Measurements from ENCODE around the gene PTPRD.

PTPRD gene

DNA sequence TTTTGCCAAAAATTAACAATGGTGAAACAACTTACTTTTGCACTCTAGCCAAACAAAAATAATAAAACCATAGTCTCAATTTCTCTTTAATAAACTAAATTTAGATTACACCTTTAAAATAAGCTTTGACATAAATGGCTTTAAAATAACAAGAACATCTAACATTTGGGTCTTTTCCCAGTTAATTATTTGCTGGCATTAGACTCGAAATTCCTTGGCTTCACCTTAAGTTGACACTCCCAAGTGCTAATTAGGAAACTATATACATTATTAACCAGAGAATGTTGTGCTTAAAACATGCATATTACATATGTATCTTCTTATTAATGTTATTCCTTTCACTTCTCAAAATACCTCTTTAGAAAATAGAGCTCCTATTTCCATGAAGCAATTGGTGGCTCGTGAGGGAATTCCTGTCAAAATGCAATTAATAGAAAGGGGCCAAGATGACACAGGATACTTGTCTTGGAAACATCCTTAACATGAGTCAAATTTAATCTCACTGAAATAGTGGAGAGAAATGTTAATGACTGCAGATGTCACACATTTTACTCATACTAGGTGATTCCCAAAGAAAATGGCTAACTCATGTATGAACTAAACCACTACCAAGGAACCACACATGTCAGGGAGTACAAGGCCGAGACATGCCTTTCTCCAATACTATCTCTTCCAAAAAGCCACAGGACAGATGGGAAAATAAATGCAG is 1880.3 kb downstream of the PTPRD start:
- no peaks in the 10 kb centered on the region for H3K27me3 ChIP-seq (ENCODE audit: control insufficient read depth in 1 of 2, insufficient read depth in 2 of 2, low read length in 2 of 2)
- H3K4me1 ChIP-seq (ENCODE audit: control insufficient read depth in 1 of 2, insufficient read depth in 2 of 2, low read length in 2 of 2): no peaks in the 10 kb centered on the region
- no peak overlapping the region for H3K9ac ChIP-seq (ENCODE audit: low read depth in 1 of 2, low read length in 2 of 2)
- H3K36me3 ChIP-seq (ENCODE audit: control insufficient read depth in 1 of 2, insufficient read depth in 2 of 2, low read length in 2 of 2): no peaks in the 10 kb centered on the region
- H3K9me3 ChIP-seq (ENCODE audit: control insufficient read depth in 1 of 2, low read length in 2 of 2): no peaks in the 10 kb centered on the region
- no peak overlapping the region for H3K4me3 ChIP-seq (ENCODE audit: low read depth in 1 of 2, low read length in 2 of 2)
- no peak overlapping the region for H3K27ac ChIP-seq (ENCODE audit: low read depth, low read length)

DNA sequence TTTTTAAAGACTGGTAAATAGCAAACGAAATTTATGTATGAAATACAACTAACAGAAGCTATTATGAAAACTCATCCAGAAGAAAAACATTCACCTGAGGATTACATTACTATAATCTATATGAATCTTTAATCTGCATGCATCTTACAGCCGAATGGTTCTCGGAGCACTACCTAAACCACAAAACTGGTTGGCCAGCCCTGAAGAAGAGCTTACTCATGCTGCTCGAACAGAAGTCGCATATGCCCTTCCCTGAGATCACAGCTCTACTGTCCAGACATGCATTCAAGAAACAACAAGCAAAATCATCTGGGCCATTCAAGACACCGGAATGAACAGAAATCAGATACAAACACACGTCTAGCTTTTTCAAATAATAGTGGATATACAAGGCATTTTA is 1882.2 kb downstream of the PTPRD start:
- no peak overlapping the region for H3K4me3 ChIP-seq (ENCODE audit: low read depth in 1 of 2, low read length in 2 of 2)
- H3K27ac ChIP-seq (ENCODE audit: low read depth, low read length): no peak overlapping the region
- no peaks in the 10 kb centered on the region for H3K4me1 ChIP-seq (ENCODE audit: control insufficient read depth in 1 of 2, insufficient read depth in 2 of 2, low read length in 2 of 2)

DNA sequence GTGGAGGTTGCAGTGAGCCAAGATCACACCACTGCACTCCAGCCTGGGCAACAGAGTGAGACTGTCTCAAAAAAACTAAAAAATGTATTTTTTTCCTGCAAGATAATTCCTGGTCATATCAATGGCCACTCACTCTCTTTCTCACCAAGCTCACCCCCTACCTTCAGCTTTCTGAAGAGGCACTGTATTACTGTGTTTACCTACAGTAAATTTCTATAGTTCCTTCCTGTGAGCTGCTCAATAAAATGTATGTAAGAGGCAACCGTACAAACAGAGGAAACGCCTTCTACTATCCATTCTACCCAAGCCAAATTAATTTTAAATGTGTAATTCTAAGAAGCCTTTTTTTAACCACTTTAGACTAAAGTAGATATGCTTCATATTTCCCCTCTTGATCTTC is 1883.9 kb downstream of the PTPRD start:
- H3K27me3 ChIP-seq (ENCODE audit: control insufficient read depth in 1 of 2, insufficient read depth in 2 of 2, low read length in 2 of 2): no peaks in the 10 kb centered on the region
- H3K4me3 ChIP-seq (ENCODE audit: low read depth in 1 of 2, low read length in 2 of 2): no peak overlapping the region
- H3K36me3 ChIP-seq (ENCODE audit: control insufficient read depth in 1 of 2, insufficient read depth in 2 of 2, low read length in 2 of 2): no peaks in the 10 kb centered on the region
- no peak overlapping the region for H3K27ac ChIP-seq (ENCODE audit: low read depth, low read length)
- H3K4me1 ChIP-seq (ENCODE audit: control insufficient read depth in 1 of 2, insufficient read depth in 2 of 2, low read length in 2 of 2): no peaks in the 10 kb centered on the region
- H3K9me3 ChIP-seq (ENCODE audit: control insufficient read depth in 1 of 2, low read length in 2 of 2): no peaks in the 10 kb centered on the region
- no peak overlapping the region for H3K9ac ChIP-seq (ENCODE audit: low read depth in 1 of 2, low read length in 2 of 2)

More for the DNA sequence above, 1882.2 kb downstream of the PTPRD start:
- H3K9ac ChIP-seq (ENCODE audit: low read depth in 1 of 2, low read length in 2 of 2): no peak overlapping the region
- H3K36me3 ChIP-seq (ENCODE audit: control insufficient read depth in 1 of 2, insufficient read depth in 2 of 2, low read length in 2 of 2): no peaks in the 10 kb centered on the region
- no peaks in the 10 kb centered on the region for H3K9me3 ChIP-seq (ENCODE audit: control insufficient read depth in 1 of 2, low read length in 2 of 2)
- H3K27me3 ChIP-seq (ENCODE audit: control insufficient read depth in 1 of 2, insufficient read depth in 2 of 2, low read length in 2 of 2): no peaks in the 10 kb centered on the region

DNA sequence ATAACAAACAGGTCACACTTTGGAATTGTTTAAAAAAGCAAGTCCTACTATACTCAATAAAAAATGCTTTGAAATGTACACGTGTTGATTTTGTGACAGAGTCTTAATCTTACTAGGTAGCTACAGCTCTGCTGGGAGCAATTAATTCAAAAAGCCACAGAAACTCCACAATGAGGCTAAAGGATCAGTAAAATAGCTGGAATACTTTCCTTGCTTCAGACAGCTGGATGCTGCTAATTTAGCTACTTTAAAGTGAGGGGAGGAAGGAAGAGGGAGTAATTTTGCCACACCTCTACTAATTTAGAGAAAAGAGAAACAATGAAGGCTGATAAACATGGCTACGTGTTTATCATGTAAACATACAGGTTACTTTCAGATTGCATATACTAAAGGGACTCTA is 1885.6 kb downstream of the PTPRD start:
- Histone ChIP-seq H3K4me3 (ENCODE audit: low read depth in 1 of 2, low read length in 2 of 2) (no peak overlapping the region), H3K9me3 (ENCODE audit: control insufficient read depth in 1 of 2, low read length in 2 of 2) (no peaks in the 10 kb centered on the region), H3K27ac (ENCODE audit: low read depth, low read length) (no peak overlapping the region), H3K36me3 (ENCODE audit: control insufficient read depth in 1 of 2, insufficient read depth in 2 of 2, low read length in 2 of 2) (no peaks in the 10 kb centered on the region), H3K4me1 (ENCODE audit: control insufficient read depth in 1 of 2, insufficient read depth in 2 of 2, low read length in 2 of 2) (no peaks in the 10 kb centered on the region), H3K9ac (ENCODE audit: low read depth in 1 of 2, low read length in 2 of 2) (no peak overlapping the region), H3K27me3 (ENCODE audit: control insufficient read depth in 1 of 2, insufficient read depth in 2 of 2, low read length in 2 of 2) (no peaks in the 10 kb centered on the region)

DNA sequence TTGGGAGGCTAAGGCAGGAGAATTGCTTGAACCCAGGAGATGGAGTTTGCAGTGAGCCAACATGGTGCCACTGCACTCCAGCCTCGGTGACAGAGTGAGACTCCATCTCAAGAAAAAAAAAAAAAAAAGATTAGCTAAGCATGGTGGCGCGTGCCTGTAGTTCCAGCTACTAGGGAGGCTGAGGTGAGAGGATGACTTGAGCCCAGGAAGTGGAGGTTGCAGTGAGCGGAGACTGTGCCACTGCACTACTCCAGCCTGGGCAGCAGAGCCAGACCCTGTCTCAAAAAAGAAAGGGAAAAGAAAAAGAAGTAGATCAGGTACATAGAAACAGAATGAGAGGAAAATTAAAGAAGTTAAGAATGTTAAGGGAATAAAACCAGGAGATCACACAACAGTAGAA is 1886.1 kb downstream of the PTPRD start:
- no peaks in the 10 kb centered on the region for H3K27me3 ChIP-seq (ENCODE audit: control insufficient read depth in 1 of 2, insufficient read depth in 2 of 2, low read length in 2 of 2)

DNA sequence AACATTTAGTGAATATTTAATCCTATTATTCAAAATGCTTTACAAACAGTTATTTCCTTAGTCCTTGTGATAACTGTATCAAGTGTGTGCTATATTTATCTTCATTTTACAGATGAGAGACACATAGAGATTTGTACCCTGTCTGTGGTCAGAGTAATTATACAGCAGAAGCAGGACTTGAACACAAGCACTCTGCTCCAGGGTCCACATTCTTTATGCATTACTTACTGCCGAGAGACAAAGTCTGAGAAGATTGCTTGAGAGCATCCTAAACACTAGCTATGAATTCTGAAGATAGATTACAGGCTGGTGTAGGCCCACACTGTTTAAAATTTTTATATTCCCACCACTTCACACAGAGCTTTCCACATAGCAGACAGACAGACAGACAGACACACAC is 1887.2 kb downstream of the PTPRD start:
- no peak overlapping the region for H3K9ac ChIP-seq (ENCODE audit: low read depth in 1 of 2, low read length in 2 of 2)

More for the DNA sequence above, 1886.1 kb downstream of the PTPRD start:
- Histone ChIP-seq H3K9ac (ENCODE audit: low read depth in 1 of 2, low read length in 2 of 2) (no peak overlapping the region), H3K4me3 (ENCODE audit: low read depth in 1 of 2, low read length in 2 of 2) (no peak overlapping the region), H3K4me1 (ENCODE audit: control insufficient read depth in 1 of 2, insufficient read depth in 2 of 2, low read length in 2 of 2) (no peaks in the 10 kb centered on the region), H3K9me3 (ENCODE audit: control insufficient read depth in 1 of 2, low read length in 2 of 2) (no peaks in the 10 kb centered on the region), H3K36me3 (ENCODE audit: control insufficient read depth in 1 of 2, insufficient read depth in 2 of 2, low read length in 2 of 2) (no peaks in the 10 kb centered on the region), H3K27ac (ENCODE audit: low read depth, low read length) (no peak overlapping the region)

DNA sequence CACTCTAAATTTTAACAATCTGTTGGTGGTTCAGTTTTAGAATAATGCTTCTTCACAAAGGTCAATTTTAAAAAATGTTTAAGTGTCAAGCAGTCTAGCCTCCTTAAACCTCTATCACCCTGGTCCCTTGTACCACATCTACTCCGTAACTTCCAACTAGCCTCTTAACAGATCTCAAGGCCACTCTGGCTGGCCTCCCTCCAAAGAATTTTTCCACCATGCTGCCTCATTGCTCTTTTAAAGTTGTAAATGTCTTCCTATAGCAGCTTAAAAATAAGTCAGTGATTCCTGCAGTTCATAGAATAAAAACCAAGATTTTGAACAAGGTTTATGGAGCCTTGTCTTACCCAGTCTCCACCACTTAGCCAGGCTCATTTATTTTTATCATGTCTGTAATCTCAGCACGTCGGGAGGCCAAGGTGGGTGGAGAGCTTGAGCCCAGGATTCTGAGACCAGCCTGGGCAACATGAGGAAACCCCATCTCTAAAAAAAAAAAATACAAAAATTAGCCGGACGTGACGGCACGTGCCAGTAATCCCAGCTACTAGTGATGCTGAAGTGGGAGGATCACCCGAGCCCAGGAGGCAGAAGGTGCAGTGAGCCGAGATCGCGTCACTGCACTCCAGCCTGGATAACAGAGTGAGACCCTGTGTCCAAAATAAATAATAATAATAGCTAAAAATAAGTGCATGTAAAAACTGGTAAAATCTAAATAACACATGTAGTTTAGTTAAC is 1888.4 kb downstream of the PTPRD start:
- Histone ChIP-seq H3K4me1 (ENCODE audit: control insufficient read depth in 1 of 2, insufficient read depth in 2 of 2, low read length in 2 of 2) (no peaks in the 10 kb centered on the region), H3K4me3 (ENCODE audit: low read depth in 1 of 2, low read length in 2 of 2) (no peak overlapping the region)

More for the DNA sequence above, 1887.2 kb downstream of the PTPRD start:
- Histone ChIP-seq H3K36me3 (ENCODE audit: control insufficient read depth in 1 of 2, insufficient read depth in 2 of 2, low read length in 2 of 2) (no peaks in the 10 kb centered on the region), H3K27ac (ENCODE audit: low read depth, low read length) (no peak overlapping the region), H3K9me3 (ENCODE audit: control insufficient read depth in 1 of 2, low read length in 2 of 2) (no peaks in the 10 kb centered on the region), H3K27me3 (ENCODE audit: control insufficient read depth in 1 of 2, insufficient read depth in 2 of 2, low read length in 2 of 2) (no peaks in the 10 kb centered on the region), H3K4me1 (ENCODE audit: control insufficient read depth in 1 of 2, insufficient read depth in 2 of 2, low read length in 2 of 2) (no peaks in the 10 kb centered on the region), H3K4me3 (ENCODE audit: low read depth in 1 of 2, low read length in 2 of 2) (no peak overlapping the region)

DNA sequence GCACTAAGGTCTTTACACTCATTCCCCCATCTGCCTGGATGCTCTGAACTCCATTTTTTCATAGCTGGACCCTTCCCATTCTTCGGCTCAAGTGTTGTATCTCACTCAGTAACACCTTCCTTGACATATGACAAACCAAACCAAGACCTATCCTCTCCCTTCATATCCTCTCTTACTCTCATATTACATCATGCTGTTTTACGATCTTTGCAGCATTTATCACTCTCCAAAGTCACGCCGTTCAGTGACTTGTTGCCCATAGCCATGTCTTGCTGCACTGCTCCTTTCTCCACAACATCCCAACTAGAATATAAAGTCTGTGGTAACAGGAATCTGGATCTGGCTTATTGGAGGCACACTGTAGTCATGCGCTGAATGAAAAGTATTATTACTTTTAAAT is 1889.6 kb downstream of the PTPRD start:
- no peaks in the 10 kb centered on the region for H3K27me3 ChIP-seq (ENCODE audit: control insufficient read depth in 1 of 2, insufficient read depth in 2 of 2, low read length in 2 of 2)
- no peaks in the 10 kb centered on the region for H3K36me3 ChIP-seq (ENCODE audit: control insufficient read depth in 1 of 2, insufficient read depth in 2 of 2, low read length in 2 of 2)
- no peak overlapping the region for H3K4me3 ChIP-seq (ENCODE audit: low read depth in 1 of 2, low read length in 2 of 2)

More for the DNA sequence above, 1888.4 kb downstream of the PTPRD start:
- Histone ChIP-seq H3K27ac (ENCODE audit: low read depth, low read length) (no peak overlapping the region), H3K9ac (ENCODE audit: low read depth in 1 of 2, low read length in 2 of 2) (no peak overlapping the region), H3K9me3 (ENCODE audit: control insufficient read depth in 1 of 2, low read length in 2 of 2) (no peaks in the 10 kb centered on the region), H3K36me3 (ENCODE audit: control insufficient read depth in 1 of 2, insufficient read depth in 2 of 2, low read length in 2 of 2) (no peaks in the 10 kb centered on the region), H3K27me3 (ENCODE audit: control insufficient read depth in 1 of 2, insufficient read depth in 2 of 2, low read length in 2 of 2) (no peaks in the 10 kb centered on the region)

DNA sequence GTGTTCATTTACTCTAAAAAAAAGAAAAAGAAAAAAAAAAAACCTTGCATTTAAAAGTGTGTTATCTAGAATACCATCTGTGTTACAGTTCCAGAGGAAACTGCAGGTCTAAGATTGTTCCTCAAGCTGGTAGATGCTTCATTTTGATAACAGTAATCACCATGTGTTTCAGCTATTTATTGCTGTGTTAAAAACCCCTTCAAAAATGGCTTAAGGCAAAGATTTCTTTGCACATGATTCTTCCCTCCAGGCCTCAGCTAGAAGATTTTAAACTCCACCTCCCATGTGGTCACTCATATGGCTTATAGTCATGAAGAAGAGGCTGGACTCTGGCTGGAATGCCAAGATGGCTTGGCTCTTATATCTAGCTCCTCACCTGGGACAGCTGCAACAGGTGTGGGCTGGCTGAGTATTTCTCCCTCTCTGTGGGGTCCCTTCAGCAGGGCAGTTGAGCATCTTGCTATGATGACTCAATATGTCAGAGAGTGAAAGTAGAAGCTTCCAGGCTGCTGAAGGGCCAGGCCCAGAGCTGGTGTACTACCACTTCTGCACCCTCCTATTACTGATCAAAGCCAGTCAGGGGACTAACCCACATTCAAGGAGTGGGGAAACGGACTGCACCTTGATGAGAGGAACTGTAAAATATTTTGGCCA is 1892.8 kb downstream of the PTPRD start:
- Histone ChIP-seq H3K9me3 (ENCODE audit: control insufficient read depth in 1 of 2, low read length in 2 of 2) (no peaks in the 10 kb centered on the region), H3K4me3 (ENCODE audit: low read depth in 1 of 2, low read length in 2 of 2) (no peak overlapping the region), H3K4me1 (ENCODE audit: control insufficient read depth in 1 of 2, insufficient read depth in 2 of 2, low read length in 2 of 2) (no peaks in the 10 kb centered on the region), H3K27me3 (ENCODE audit: control insufficient read depth in 1 of 2, insufficient read depth in 2 of 2, low read length in 2 of 2) (no peaks in the 10 kb centered on the region), H3K9ac (ENCODE audit: low read depth in 1 of 2, low read length in 2 of 2) (no peak overlapping the region), H3K36me3 (ENCODE audit: control insufficient read depth in 1 of 2, insufficient read depth in 2 of 2, low read length in 2 of 2) (no peaks in the 10 kb centered on the region), H3K27ac (ENCODE audit: low read depth, low read length) (no peak overlapping the region)

More for the DNA sequence above, 1889.6 kb downstream of the PTPRD start:
- Histone ChIP-seq H3K9ac (ENCODE audit: low read depth in 1 of 2, low read length in 2 of 2) (no peak overlapping the region), H3K27ac (ENCODE audit: low read depth, low read length) (no peak overlapping the region), H3K9me3 (ENCODE audit: control insufficient read depth in 1 of 2, low read length in 2 of 2) (no peaks in the 10 kb centered on the region), H3K4me1 (ENCODE audit: control insufficient read depth in 1 of 2, insufficient read depth in 2 of 2, low read length in 2 of 2) (no peaks in the 10 kb centered on the region)

DNA sequence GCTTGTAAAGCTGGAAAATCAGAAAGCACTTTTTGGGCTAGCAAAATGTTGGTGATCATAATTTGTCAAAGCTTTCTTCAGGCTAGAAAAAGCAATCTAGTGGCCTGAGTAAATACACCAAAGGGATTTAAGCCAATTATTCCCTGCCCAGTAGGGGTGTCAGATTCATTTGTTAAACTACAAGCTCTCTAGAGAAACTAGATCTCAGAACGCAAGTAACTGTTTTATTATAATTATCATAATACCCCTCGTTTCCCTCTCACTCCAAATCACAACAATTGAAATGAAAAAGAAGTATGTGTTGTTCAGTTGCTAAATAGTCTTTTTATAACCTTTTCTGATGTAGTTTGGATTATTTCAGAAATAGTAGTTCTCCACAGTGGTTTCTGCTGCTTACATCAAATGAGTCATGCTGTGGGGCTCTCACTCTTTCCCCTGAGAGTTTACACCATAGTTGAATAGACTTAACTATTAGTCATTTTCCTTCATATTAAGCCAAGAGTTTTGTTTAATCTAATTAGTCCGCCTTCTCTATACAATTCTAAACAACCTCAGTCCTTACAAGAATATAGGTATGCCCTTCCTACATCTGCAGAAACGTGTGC is 1894.6 kb downstream of the PTPRD start:
- Histone ChIP-seq H3K4me3 (ENCODE audit: low read depth in 1 of 2, low read length in 2 of 2) (no peak overlapping the region), H3K9ac (ENCODE audit: low read depth in 1 of 2, low read length in 2 of 2) (no peak overlapping the region), H3K9me3 (ENCODE audit: control insufficient read depth in 1 of 2, low read length in 2 of 2) (no peaks in the 10 kb centered on the region), H3K36me3 (ENCODE audit: control insufficient read depth in 1 of 2, insufficient read depth in 2 of 2, low read length in 2 of 2) (no peaks in the 10 kb centered on the region), H3K4me1 (ENCODE audit: control insufficient read depth in 1 of 2, insufficient read depth in 2 of 2, low read length in 2 of 2) (no peaks in the 10 kb centered on the region), H3K27me3 (ENCODE audit: control insufficient read depth in 1 of 2, insufficient read depth in 2 of 2, low read length in 2 of 2) (no peaks in the 10 kb centered on the region), H3K27ac (ENCODE audit: low read depth, low read length) (no peak overlapping the region)
